NCI-H187 (cell line): ENCODE measurements around the gene RIMBP2.

Source experiments
- DNase-seq, 2 experiments: peaks; one replicate each; lab custom pipeline; 2025; lab: John Stamatoyannopoulos, UW

Gene RIMBP2

DNA sequence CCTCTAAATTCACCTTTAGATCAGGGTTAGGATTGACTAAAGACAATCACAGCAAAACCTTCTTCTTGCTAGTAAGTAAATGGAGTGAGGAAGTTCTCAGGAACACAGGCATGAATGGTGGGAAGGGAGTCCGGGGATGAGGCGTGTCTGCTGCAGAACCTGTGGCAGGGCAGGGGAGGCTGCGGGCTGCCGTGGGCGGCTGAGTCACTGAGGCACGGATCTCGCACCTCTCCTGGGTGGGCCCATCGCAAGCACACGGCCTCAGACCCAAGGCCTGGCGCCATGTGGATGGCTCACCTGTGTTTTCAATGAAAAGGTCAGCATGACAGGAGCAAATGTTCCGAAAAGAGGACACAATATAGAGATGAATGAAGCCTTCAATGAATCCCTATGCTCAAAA, 293.0 kb downstream of the RIMBP2 start:
- no peak for DNase-seq

DNA sequence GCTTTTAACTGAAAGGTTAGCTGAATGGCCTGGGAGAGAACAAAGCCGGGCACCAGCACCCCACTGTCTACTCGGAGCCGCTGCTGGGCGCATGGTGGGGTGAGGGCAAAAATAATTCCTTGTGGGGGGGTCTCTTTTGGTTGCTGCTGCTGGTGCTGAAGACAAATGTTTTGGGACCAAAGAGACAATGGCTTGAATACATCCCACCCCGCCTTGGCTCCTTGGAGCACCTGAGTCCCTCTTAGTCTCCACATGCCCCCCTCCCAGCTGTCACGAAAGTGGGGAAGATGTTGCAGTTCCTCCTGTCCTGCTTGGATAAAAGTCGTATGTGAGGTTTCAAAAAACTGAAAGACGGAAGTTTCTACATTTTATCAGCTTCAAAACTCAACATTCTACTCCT, 293.4 kb downstream of the RIMBP2 start:
- DNase-seq = no peak

DNA sequence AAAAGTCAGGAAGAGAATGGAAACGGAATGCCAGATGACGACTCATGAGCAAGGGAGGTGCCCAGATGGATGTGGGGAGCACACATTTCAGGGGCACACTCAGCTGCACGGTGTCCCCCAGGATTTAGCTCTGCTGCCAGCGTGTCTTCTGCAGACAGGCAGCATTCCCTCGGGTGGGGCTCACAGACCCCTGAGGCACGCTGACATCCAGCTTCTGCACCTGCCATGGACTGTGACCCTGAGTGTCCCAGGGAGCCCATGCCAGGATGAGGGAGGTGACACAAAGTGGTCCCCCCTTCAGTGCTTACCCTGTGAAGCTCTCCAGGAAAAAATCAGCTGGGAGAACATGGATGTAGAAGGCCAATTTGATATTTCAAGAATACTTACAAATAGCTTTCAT, 294.2 kb downstream of the RIMBP2 start:
- DNase-seq = no peak

DNA sequence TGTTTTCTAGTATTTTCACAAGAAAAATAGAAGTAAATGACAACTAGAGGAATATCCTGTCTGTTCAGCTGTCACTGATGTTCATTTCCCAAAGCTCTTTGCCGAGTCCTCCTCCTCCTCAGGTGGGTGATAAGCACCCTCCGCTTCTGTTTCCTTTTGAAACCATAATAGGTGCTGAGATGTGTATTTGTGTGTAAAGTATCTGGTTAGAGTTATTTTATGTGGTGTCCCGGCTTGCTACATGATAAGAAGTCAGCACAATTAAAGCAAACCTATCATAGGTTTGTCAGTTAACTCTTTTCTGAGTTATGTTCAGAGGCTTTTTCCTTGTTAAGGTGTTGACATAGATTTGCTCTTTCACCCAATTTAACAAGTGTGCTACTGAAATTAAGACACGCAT, 296.0 kb downstream of the RIMBP2 start:
- DNase-seq = no peak

DNA sequence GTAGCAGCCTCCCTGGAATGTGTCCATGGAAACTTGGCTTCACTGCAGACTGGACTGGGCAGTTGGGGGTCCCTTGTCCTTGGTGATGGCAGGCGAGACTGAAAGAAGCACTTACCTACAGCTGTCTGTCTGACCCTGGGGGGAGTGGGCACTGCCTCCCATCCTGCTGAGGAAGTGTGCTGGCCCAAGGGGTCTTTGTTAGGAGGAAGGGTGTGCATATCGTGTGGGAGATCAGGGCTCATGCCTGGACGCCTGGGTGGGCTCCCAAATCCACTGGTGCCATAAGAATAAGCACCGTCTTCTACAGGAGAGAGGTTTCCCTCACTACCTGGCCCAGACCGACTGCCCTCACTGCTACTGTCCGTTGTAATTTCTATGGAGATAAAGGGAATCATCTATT, 297.0 kb downstream of the RIMBP2 start:
- no peak for DNase-seq

DNA sequence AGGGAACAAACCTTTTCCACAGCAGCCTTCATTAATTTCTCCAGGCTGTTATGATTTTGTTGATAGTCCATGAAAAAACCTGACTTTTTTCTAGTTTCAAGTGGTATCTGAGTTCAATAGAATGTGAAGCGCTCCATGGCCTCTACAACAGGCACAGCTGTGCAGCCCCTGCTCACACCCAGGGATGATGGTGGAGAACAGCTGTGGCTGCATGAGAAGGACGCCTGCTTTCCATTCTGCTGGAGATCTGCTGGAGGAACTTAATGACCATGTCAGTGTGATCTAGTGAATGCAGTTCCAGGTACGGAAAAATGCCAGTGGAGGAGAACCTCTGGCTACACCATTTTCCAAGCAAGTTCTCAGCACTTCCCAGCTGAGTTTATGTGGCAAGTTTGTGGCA, 297.8 kb downstream of the RIMBP2 start:
- DNase-seq = no peak

DNA sequence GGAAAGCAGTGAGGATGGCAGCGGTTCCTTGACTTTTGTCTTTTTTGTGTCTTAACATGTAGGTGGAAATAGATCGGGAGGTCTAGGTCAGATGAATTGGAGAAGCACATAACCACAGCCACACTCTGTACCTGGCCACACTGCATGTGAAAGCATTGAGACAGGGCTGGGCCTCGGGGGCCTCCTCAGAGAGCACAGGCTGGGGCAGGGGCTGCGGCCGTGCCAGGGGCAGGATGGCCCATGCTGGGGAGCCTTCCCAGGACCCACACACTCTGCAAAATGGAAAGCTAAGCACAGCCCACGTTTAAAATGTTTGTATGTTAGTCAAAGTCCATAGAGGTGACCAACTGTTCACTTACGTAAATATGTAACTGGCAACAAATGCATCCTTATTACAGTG, 301.7 kb downstream of the RIMBP2 start:
- DNase-seq = no peak

DNA sequence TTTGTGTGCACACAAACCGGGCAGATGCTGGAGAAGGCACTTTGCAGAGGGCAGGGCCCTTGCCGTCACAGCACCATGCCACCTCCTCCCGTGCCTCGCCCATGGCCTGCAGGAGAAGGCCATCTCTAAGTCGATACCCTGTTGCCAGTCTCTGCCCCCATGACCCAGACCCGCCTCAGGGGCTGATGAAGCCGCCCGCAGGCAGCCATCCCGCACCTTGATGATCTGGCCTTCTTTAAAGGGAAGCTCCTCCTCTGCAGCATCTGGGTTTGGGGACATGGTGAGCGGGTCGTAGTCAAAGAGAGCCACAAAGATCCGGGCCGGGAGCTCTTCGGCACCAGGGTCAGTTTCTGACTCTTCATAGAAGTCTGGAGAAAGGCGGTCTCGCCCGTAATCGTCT, 302.2 kb downstream of the RIMBP2 start:
- DNase-seq = no peak

DNA sequence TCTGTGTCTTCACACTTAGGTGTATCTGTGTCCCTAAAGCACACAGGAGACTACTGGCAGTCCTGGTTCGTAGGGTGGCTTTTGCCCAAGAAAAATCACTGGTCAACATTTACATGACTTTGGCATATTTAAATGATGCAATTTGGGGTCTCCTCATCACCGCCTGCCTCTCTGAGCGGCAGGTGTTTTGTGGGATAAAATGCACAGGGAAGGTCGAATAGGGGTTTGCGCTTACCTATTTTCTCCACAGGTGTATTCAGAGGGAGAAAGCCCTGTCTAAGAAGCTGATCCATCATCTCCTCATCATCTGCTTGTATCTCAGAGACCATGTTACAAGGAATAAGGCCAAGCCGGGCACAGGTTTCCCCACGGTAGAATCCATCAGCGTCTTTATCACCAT, 303.7 kb downstream of the RIMBP2 start:
- no peak for DNase-seq

DNA sequence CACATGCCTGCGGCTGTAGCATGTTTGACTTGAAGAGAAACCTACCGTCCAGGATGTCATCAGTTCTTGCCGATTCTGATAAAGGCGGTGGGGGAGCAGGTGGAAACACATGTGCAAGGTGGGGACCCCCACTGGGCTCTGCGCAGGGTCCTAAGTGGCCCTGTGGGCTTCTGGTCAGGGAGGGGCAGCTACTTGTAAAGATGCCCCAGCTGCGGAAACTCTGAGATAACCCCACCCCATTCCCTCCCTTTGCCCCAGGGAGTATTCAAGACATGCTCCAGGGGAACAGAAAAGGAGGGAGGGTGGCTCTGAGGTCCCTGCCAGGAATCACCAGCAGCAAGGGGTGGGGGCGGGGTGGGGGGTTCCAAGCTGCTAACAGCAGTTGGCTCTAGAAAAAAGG, 310.8 kb downstream of the RIMBP2 start:
- DNase-seq = no peak

DNA sequence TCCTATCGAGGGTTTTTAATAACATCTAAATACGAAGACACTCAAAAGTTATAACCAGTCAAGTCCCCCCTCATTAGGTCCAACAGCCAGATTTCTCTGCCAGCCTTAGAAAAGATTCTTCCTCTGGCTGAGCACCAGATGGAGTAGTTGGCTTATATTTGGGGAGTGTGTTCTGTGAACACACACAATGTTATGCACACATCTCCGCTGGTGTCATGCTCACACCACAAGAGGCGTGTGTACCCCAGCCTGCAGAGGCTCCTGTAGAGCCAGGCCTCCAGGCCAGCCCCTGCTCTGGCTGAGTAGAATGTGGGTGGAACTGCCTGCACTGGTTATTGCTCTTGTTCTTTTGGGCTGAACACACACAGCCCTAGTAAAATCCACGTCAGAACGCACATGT, 314.4 kb downstream of the RIMBP2 start:
- no peak for DNase-seq

DNA sequence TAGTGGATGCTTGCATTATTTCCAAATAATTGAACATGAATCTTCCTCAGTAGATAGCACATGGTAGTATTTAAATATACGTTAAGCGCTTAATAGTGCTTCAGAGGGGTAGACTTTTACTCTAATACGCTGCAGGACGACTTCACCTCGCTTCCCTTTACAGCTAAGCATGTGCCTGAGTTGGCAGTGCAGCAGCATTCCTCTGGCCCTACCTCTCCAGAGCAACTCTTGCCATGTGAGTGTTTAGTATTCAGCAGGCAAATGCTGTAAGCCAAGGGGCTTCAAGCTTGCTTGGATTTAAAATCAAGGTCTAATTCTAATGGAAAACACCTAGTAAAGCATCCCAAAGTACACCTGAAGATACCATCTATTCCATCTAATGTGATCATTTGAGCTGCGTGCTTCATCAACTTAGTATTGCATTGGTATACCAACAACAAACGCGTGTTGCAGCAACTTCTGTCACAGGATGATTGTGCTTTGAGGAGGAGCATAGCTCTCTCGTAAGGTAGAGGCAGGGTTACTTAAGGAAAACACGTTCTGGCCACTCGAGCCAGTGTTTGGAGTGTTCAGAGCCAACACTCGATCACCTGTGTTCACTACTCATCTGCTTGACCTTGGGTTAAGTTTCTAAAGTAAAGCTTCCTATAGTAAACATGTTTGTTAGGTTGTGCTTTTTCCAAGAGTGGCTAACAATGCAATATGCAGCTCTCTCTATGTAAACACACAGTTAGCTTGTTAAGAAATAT, 317.8 kb downstream of the RIMBP2 start:
- no peak for DNase-seq

DNA sequence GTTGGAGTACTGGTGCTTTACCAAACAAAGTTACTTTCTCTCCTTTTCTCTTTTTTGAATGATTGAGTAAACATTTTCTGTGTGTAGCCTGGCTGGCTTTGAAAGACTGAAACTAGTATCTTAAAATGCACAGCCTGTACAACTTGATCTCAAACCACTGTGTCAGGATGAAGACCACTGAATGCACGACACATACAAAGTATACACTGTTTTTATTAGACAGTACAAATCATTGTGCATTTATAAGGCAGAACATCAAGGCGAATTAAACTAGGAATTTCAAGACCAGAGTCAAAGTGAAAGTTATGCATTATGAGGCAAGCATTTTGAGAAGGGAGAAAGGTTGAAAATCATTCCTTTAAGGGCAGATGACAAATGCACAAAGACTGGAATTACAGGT, 319.4 kb downstream of the RIMBP2 start:
- DNase-seq = no peak

DNA sequence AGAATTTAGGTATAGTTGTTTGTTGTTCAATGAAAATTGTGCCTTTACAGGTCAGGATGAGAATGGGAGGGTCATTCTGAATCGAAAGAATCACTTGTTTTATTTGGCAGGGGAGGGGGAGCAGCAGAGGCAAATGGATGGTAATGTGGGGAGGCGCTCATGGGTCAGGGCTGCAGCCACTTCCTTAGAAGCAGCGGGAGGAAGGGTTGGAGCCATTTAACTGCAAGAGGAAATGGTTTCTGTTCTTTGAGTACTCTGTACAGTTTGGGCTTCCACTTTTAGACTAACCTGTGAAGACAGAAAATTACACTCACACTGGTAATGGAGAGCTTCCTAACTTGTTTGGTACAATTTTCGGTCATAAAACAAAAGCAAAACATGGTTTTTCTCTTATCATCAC, 321.2 kb downstream of the RIMBP2 start:
- DNase-seq = no peak

DNA sequence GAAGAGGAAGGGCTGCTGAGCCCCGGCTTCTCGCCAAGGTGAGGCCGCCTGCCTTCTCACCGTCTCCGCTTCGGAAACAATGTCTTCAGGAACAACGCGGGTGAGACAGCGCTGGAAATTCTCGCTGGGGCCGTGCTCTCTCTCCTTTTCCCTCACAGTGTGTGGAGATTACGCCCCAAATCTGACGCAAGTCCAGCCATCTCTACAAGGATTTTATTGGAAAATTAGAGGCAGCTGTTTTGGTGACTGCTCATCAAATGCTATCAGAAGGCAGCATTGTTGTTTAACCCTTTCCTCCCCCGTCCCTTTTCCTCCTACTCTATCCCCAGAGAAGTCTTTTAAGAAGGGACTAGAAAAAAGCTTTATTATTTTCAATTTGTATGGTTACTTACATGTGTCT, 324.9 kb downstream of the RIMBP2 start:
- no peak for DNase-seq

DNA sequence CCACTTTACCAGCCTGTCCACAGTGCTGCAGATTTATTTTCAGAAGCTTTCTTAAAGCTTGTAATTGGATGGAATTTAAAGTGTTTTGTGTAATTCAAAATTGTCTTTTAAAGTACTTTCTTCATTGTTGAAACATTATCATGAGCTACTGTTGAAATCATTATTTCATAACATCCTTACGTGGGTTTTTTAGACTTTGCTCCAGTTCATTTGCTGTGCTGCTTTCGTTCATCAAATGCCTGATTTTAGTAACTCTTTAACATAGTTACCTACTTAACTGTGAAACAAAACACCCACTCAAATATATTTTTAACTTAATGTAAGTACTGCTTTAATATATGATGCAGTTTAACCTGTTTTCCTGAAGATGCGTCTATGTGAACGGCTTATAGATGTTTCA, 330.9 kb downstream of the RIMBP2 start:
- DNase-seq = no peak

DNA sequence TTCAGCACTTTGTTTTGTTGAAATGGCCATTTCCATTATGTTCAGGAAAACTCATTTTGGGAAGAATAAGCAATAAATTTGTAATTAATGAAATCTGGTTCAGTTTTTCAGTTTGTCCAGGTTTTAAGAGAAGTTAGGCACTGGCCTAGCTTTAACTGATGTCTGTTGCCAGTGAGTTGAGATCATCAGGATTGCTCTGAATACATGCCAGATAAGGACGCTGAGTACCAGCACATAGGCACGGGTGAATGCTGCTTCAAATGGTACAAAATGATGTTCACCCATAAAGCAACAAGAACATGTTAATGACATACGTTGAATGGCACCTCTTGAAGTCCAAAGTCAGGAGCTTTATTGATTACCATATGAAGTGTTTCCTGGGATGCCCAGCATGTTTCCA, 331.9 kb downstream of the RIMBP2 start:
- no peak for DNase-seq

DNA sequence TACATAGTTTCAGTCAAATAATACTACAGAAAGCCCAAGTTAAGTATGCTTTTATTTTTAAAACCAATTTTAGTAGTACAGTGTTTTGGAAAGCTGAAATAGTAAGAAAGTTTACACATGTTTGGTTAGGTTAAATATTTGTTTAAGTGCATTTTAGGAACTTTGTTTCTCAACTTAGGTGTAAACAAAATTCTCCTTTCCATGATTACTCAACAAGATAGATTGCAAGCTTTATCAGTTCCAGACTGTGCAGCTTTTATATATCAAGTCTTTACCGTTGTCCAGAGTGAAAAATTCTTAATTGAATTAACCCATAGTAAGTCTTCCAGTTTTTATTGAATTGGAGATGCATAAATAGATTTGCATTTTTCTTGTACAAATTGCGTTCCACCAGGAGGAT, 333.3 kb downstream of the RIMBP2 start:
- DNase-seq = no peak

DNA sequence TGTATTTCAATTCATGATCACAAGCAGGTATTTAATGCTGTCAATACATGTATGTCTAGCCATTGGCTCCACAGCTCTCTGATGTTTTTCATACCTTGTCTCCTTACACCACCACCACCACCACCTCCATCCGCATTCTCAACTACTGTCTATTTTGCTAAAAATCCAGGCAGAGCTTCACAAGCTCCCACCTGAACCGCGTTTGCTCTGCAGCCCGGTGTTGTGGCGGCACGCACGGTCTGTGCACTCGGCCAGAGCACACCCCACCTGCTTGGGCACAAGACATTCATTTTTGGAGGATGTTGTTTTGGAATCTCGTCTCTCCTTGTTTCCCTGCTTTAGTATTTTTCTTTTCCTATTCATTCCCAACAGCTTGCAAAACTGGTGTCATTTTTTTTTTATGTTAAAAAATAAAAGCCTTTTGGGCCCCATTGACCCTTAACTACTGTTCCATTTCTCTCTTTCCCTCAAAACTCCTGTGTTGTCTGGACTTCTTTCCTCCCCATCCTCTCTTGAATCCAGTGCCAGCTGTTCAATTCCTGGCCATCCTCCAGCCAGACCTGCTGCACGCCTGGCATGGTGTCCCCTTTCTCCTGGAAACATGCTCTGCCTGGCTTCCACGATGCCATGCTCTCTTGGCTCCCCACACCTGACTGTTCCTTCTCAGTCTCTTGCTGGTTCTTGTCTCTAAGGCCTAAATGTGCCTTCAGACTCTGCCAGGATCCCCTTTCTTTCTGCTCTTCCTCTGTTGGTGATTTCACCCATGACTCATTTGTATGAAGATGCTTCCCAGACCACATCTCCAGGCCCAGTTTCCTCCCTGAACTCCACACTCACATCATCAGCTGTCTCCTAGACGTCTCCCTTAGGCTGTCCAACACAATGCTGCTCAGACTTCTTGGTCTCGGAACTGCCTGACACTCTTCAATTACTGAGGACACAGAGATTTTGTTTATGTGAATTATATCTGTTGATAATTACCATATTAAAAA, 340.5 kb downstream of the RIMBP2 start:
- DNase-seq = no peak

DNA sequence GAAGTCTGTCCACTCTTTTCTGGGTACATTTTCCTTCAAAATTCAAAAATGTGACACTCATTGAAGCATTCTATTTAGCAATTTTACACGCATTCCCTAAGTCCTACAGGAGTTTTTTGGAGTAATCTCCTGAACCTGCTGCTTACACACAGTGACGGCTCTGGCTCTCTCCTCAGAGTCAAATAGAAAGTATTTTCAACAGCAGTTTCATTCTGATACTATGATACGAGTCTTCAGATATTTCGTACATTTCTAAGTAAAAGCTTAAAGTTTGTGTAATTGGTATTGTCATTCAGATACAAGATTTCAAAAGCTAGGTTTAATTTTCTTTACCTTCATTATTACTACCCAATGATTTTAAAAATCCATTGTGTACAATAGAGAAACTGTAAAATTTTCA, 342.0 kb downstream of the RIMBP2 start:
- no peak for DNase-seq

DNA sequence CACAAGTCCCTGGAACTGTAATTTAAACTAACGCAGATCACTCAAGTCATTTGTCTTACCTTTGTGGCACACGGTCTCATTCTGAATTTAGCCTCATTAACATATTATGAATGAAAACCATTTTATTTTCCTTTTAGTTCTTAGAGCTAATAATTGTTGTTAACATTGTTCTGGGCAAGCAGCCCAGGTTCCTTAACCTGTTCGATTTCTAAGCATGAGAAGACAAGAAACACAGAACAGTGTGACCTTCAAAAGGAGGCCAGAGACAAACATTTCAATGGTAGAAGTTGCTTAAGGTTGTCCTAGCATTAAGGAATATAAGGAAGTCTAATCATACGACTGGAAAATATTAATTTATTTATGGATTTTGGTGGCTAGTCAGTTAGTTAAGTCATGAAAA, 343.2 kb downstream of the RIMBP2 start:
- DNase-seq = no peak

DNA sequence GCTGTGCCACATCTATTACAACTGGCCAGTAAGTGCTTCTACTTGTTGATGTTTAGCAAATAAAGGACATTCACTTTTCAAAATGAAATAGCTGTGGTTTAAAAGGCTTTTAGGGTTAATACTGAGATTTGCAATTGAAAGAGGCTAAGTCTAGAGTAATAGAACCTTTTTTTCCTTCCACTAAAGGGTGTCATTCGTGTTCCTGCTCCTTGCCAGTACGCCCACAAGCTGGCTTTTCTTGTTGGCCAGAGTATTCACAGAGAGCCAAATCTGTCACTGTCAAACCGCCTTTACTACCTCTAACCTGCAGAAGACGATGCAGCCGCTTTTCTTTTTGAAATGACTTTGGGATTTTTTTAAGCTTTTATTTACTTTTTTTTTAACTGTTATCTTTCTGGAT, 344.8 kb downstream of the RIMBP2 start:
- no peak for DNase-seq

DNA sequence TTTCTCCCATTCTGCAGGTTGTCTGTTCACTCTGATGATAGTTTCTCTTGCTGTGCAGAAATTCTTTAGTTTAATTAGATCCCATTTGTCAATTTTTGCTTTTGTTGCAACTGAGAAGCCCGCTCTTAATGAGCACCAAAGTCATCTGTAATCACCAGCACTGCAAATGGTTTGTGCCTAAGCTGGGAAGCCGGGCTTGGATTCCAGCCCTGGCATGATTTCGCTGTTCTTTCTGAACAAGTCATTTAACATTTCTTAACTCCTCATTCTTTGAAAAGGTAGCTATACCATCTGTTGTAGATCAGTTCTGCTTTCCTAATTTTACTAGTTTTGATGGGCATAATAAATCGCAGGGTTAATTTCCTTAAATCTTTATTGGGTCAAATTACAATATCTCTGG, 346.3 kb downstream of the RIMBP2 start:
- no peak for DNase-seq
